Astrocyte (in vitro differentiated cells and primary cell): ENCODE results near the gene SERPINB5. TPM values are rescaled to one million over a fixed set of nuclear protein-coding genes. Genes with fewer than 3 reads are reported as not detected.

Source experiments
- DNase-seq: peaks from one replicate; pipeline ENCODE4 v3.0.0-alpha.2; 2010; ENCODE audit warnings: low read depth
- FAIRE-seq: peaks from 2 replicates; lab custom pipeline; 2011; peaks lifted over from hg19 to GRCh38; lab: Jason Lieb, UNC
- H2AFZ ChIP-seq: 2 replicates; pipeline ENCODE4 v1.6.0; 2012; ENCODE audit warnings: low read depth, low read length, inconsistent platforms
- H3K27ac ChIP-seq: 2 replicates; pipeline ENCODE4 v1.5.1; 2011; ENCODE audit warnings: low read depth, low read length, inconsistent platforms
- H3K27me3 ChIP-seq: 2 replicates; pipeline ENCODE4 v1.6.0; 2011; ENCODE audit warnings: low read length, inconsistent platforms; ENCODE audit not compliant: insufficient read depth
- H3K36me3 ChIP-seq: 2 replicates; pipeline ENCODE4 v1.5.1; 2011; ENCODE audit warnings: low read length, inconsistent platforms; ENCODE audit not compliant: insufficient read depth
- H3K4me1 ChIP-seq: 2 replicates; pipeline ENCODE4 v1.5.1; 2011; ENCODE audit warnings: low read length, inconsistent platforms; ENCODE audit not compliant: insufficient read depth
- H3K4me2 ChIP-seq: 2 replicates; pipeline ENCODE4 v1.6.0; 2012; ENCODE audit warnings: low read length, inconsistent platforms
- H3K4me3 ChIP-seq: 2 replicates; pipeline ENCODE4 v1.5.1; 2011; ENCODE audit warnings: low read depth, mild to moderate bottlenecking, low read length, inconsistent platforms; ENCODE audit not compliant: insufficient read depth
- H3K79me2 ChIP-seq: 2 replicates; pipeline ENCODE4 v1.6.0; 2012; ENCODE audit warnings: mild to moderate bottlenecking, low read length, inconsistent platforms; ENCODE audit not compliant: insufficient read depth
- H3K9ac ChIP-seq: 2 replicates; pipeline ENCODE4 v1.6.0; 2012; ENCODE audit warnings: mild to moderate bottlenecking, low read length, inconsistent platforms
- H3K9me3 ChIP-seq: 2 replicates; pipeline ENCODE4 v1.5.1; 2012; ENCODE audit warnings: low read depth, mild to moderate bottlenecking, low read length, inconsistent platforms; ENCODE audit not compliant: insufficient read depth
- H4K20me1 ChIP-seq: 2 replicates; pipeline ENCODE4 v1.6.0; 2012; ENCODE audit warnings: low read length, inconsistent platforms; ENCODE audit not compliant: insufficient read depth
- H3K27ac Mint-ChIP-seq: one replicate; pipeline ENCODE4 v1.8.0; 2021; ENCODE audit warnings: mild to moderate bottlenecking, mixed read lengths; ENCODE audit not compliant: unreplicated experiment
- H3K27me3 Mint-ChIP-seq: one replicate; pipeline ENCODE4 v1.8.0; 2021; ENCODE audit warnings: low read depth, mixed read lengths; ENCODE audit not compliant: unreplicated experiment
- H3K36me3 Mint-ChIP-seq: one replicate; pipeline ENCODE4 v1.8.0; 2021; ENCODE audit warnings: low read depth, mixed read lengths; ENCODE audit not compliant: unreplicated experiment
- H3K4me1 Mint-ChIP-seq: one replicate; pipeline ENCODE4 v1.8.0; 2021; ENCODE audit warnings: low read depth, mixed read lengths; ENCODE audit not compliant: unreplicated experiment
- H3K4me3 Mint-ChIP-seq: one replicate; pipeline ENCODE4 v1.8.0; 2021; ENCODE audit warnings: mild to moderate bottlenecking, moderate library complexity, mixed read lengths; ENCODE audit not compliant: unreplicated experiment
- H3K9me3 Mint-ChIP-seq: one replicate; pipeline ENCODE4 v1.8.0; 2021; ENCODE audit warnings: mild to moderate bottlenecking, mixed read lengths; ENCODE audit not compliant: unreplicated experiment
- EZH2 ChIP-seq: IDR thresholded peaks from 2 replicates; pipeline ENCODE4 v1.6.1; 2012; ENCODE audit warnings: mild to moderate bottlenecking, low read length, inconsistent platforms; ENCODE audit not compliant: insufficient read depth
- total RNA-seq: library from RNA; stranded (reverse); gene quantifications from 2 replicates; pipeline ENCODE4 v1.2.1, GENCODE V29; 2021
- TF ChIP-seq, protein P1 (sequence below): IDR thresholded peaks from 2 replicates; pipeline ENCODE4 v1.5.1; 2011; ENCODE audit warnings: low read depth, mild to moderate bottlenecking, inconsistent platforms, low read length, moderate library complexity; ENCODE audit not compliant: insufficient read depth

SERPINB5 gene
- total RNA-seq, 1 donor from 2014 or later: not detected

DNA sequence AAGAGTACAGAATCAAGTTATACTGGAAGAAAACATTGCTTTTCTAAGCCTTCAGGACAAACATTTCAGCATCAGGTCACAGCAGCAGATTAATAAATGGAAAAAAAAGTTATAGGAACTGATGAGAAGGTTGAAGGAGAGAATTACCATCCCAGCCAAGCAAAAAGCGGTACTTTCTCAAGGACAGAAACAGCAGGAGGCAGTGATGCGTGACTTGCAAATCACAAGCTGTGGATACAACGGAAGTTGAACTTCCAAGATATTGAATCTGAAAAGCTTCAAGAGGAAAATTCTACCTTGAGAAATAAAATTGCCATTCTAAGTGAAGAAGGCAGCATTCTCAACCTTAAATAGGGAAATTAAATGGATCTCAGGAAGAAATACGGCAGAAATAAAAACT, 46.9 kb downstream of the SERPINB5 start:
- DNase-seq (no peak), FAIRE-seq (no peak)
- H2AFZ ChIP-seq: no peak overlapping the region
- Mint-ChIP-seq H3K27me3 (peaks cover 2% of the 10 kb centered on the region), H3K4me3 (no peak overlapping the region), H3K36me3 (no peaks in the 10 kb centered on the region), H3K9me3 (no peaks in the 10 kb centered on the region), H3K27ac (no peak overlapping the region), H3K4me1 (no peaks in the 10 kb centered on the region)
- H3K4me1 ChIP-seq: no peaks in the 10 kb centered on the region
- H3K9ac ChIP-seq: no peak overlapping the region
- H4K20me1 ChIP-seq: no peaks in the 10 kb centered on the region
- no peaks in the 10 kb centered on the region for H3K36me3 ChIP-seq
- no peak overlapping the region for H3K27ac ChIP-seq
- TF ChIP-seq, protein P1, sequence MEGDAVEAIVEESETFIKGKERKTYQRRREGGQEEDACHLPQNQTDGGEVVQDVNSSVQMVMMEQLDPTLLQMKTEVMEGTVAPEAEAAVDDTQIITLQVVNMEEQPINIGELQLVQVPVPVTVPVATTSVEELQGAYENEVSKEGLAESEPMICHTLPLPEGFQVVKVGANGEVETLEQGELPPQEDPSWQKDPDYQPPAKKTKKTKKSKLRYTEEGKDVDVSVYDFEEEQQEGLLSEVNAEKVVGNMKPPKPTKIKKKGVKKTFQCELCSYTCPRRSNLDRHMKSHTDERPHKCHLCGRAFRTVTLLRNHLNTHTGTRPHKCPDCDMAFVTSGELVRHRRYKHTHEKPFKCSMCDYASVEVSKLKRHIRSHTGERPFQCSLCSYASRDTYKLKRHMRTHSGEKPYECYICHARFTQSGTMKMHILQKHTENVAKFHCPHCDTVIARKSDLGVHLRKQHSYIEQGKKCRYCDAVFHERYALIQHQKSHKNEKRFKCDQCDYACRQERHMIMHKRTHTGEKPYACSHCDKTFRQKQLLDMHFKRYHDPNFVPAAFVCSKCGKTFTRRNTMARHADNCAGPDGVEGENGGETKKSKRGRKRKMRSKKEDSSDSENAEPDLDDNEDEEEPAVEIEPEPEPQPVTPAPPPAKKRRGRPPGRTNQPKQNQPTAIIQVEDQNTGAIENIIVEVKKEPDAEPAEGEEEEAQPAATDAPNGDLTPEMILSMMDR: no peak
- no peak for TF ChIP-seq EZH2
- no peak overlapping the region for H3K4me3 ChIP-seq
- no peaks in the 10 kb centered on the region for H3K79me2 ChIP-seq
- H3K4me2 ChIP-seq: no peak overlapping the region
- H3K27me3 ChIP-seq: no peaks in the 10 kb centered on the region
- no peaks in the 10 kb centered on the region for H3K9me3 ChIP-seq

DNA sequence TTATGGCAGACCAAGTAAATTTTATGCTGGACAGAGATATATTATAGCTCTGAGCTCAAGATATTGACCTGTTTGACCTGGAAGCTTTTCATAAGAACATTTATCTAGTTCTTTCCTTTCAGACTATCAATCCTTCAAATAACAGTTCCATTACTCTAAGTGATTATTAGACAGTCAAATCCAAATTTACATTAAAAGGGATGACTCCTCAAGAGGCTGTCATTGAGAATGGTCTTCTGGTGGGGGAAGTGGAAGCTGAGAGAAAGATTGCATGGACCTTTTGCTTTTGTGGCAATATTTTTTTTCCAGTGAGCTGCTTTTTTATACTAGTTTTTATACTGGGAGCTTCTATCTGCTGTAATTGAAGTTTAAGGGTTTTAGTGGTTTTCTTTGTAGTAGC, 50.5 kb downstream of the SERPINB5 start:
- Histone ChIP-seq H3K4me2 (no peak overlapping the region), H3K27ac (no peak overlapping the region), H3K9me3 (no peaks in the 10 kb centered on the region), H3K27me3 (no peaks in the 10 kb centered on the region), H3K4me1 (no peaks in the 10 kb centered on the region), H2AFZ (no peak overlapping the region), H3K79me2 (no peaks in the 10 kb centered on the region), H3K36me3 (no peaks in the 10 kb centered on the region), H4K20me1 (no peaks in the 10 kb centered on the region), H3K9ac (no peak overlapping the region), H3K4me3 (no peak overlapping the region)
- TF ChIP-seq, protein P1: no peak
- no peak for TF ChIP-seq EZH2
- no peaks in the 10 kb centered on the region for H3K27me3 Mint-ChIP-seq
- no peak overlapping the region for H3K27ac Mint-ChIP-seq
- H3K36me3 Mint-ChIP-seq: no peaks in the 10 kb centered on the region
- FAIRE-seq (no peak), DNase-seq (no peak)
- no peaks in the 10 kb centered on the region for H3K4me1 Mint-ChIP-seq
- H3K4me3 Mint-ChIP-seq: no peak overlapping the region
- peaks cover 2% of the 10 kb centered on the region for H3K9me3 Mint-ChIP-seq

- H3K79me2 ChIP-seq: no peaks in the 10 kb centered on the region
- H3K36me3 ChIP-seq: no peaks in the 10 kb centered on the region
- Mint-ChIP-seq H3K4me1 (no peaks in the 10 kb centered on the region), H3K27ac (no peak overlapping the region), H3K27me3 (no peaks in the 10 kb centered on the region), H3K36me3 (no peaks in the 10 kb centered on the region), H3K4me3 (no peak overlapping the region), H3K9me3 (peaks cover 2% of the 10 kb centered on the region)
- H3K27ac ChIP-seq: no peak overlapping the region
- DNase-seq: no peak
- no peaks in the 10 kb centered on the region for H3K27me3 ChIP-seq
- no peaks in the 10 kb centered on the region for H3K9me3 ChIP-seq
- no peak overlapping the region for H3K9ac ChIP-seq
- H3K4me2 ChIP-seq: no peak overlapping the region
- no peak overlapping the region for H2AFZ ChIP-seq
- H3K4me3 ChIP-seq: no peak overlapping the region
- H4K20me1 ChIP-seq: no peaks in the 10 kb centered on the region
- FAIRE-seq: no peak
- H3K4me1 ChIP-seq: no peaks in the 10 kb centered on the region
- TF ChIP-seq EZH2: no peak
- TF ChIP-seq, protein P1: no peak
Observed at GRCh38 chr18:63528863-63529492, 52.2 kb downstream of the SERPINB5 start.
